Stimulated activated CD8-positive, alpha-beta memory T cell treated with anti-CD3 and anti-CD28 coated beads, Interleukin-7, amount 100 ng/mL, for 48 hours (primary cell): ENCODE results near the gene RAB31.
A peak's percentile ranks its signal among the peaks of the same experiment; 100 is the strongest.

Experiments used
- DNase-seq, 2 donors: peaks; one replicate each; pipeline ENCODE4 v3.0.0-alpha.2; 2020; ENCODE audit warnings: low read depth in 1 of 2; ENCODE audit errors: extremely low read depth in 1 of 2

Gene RAB31

DNA sequence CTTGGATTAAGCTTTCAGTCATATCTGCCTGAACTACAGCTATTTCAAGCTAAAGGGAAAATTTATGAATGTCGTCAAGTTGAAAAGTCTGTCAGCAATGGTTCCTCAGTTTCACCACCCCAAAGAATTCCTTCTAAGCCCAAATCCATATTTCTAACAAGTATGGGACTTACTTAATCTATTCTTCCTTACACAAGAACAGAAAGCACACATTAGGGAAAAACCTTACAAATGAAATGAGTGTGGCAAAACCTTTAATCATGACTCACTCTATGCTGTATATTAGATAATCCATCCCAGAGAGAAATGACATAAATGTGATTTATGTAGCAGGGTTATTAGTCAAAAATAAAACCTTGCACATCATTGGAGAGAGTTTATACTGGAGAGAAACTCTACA is 78.9 kb downstream of the RAB31 start:
- no peak for DNase-seq

GRCh38 chr18:9787712-9788111 is 79.6 kb downstream of the RAB31 start:
- no peak for DNase-seq

DNA sequence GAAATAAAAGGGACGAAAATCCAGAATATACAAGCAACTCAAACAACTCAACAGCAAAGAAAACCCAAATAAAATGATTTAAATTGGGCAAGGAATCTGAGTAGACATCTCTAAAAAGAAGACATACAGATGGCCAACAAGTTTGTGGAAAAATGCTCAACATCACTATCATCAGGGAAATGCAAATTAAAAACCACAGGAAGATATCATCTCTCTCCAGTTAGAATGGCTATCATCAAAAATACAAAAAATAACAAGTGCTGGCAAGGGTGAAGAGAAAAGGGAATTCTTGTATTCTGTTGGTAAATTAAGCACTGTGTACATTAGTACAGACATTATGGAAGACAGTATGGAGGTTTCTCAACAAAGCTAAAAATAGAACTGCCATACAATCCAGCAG is 80.0 kb downstream of the RAB31 start:
- no peak for DNase-seq

- DNase-seq: no peak
Measured at GRCh38 chr18:9788860-9789259, 80.8 kb downstream of the RAB31 start.

DNA sequence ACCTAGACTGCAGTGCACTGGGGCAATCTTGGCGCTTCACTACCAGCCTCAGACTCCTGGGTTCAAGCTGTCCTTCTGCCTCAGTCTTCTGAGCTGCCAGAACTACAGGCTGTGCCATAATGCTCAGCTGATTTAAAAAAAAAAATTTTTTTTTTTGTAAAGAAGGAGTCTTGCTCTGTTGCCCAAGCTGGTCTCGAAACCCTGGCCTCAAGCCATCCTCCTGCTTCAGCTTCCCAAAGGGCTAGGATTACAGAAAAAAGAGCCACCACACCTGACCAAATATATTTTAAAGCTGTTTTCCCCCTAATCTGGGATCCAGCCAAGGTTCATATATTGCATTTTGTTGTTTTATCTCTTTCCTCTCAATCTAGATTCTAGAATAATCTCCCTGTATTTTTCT is 82.2 kb downstream of the RAB31 start:
- no peak for DNase-seq

DNA sequence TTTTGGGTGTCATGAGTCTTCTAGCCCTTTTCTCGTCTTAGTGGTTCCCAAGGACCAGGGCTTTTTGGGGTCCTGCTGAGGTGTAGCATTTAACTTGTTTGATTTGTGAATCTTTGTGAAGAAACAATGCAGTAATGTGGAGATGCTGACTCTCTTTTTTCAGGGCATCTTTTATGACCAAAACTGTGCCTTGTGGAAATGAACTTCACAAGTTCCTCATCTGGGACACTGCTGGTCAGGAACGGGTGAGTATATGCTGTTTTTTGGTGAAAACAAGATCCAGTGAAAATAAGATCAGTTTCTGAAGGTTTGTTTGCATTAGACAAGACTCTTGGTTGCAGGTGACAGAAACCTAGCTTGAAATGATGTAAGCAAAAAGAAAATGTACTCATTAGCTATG is 83.9 kb downstream of the RAB31 start:
- no peak for DNase-seq

GRCh38 chr18:9792565-9793245 is 84.6 kb downstream of the RAB31 start:
- DNase-seq: peak in 1 of 2 donors; percentile 21

DNA sequence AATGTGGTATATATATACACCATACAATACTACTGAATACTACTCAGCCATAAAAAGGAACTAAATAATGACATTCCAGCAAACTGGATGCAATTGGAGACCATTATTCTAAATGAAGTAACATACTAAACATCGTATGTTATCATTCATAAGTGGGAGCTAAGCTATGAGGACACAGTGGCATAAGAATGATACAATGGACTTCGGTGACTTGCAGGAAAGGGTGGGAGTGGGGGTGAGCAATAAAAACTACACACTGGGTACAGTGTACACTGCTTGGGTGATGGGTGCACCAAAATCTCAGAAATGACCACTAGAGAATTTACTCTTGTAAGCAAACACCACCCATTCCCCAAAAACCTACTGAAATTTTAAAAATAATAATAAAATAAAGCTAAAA is 87.9 kb downstream of the RAB31 start:
- no peak for DNase-seq

DNA sequence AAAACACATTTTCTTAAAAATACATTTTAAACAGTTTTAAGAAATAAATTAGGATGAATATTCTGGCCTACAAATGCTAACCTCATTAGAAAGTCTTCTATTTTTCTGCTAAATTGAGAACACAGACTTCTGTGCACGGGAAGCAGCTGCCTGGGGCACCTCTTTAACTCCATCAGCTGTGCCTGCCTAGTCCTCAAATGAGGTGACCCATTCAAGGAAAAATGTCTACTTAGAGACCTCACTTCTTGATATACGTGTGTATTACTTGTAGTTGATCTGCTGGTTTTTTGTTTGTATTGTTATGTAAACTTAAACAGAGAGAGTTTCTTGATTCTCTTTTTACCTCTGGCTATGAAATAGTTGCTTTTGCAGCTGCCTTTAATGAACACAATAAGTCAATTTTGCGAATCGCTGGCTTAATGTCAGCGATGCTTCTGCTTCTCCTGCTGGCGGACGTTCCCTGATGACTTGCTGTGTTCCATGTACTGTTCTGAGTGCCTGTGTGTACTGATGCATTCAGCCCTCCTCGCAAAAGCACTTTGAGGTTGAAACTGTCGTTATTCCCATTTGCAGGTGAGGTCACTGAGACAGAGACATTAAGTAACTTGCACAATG is 88.9 kb downstream of the RAB31 start:
- no peak for DNase-seq

- DNase-seq: no peak
Measured at GRCh38 chr18:9802175-9803062, 94.3 kb downstream of the RAB31 start.

- no peak for DNase-seq
Measured at GRCh38 chr18:9803063-9803697, 95.1 kb downstream of the RAB31 start.

DNA sequence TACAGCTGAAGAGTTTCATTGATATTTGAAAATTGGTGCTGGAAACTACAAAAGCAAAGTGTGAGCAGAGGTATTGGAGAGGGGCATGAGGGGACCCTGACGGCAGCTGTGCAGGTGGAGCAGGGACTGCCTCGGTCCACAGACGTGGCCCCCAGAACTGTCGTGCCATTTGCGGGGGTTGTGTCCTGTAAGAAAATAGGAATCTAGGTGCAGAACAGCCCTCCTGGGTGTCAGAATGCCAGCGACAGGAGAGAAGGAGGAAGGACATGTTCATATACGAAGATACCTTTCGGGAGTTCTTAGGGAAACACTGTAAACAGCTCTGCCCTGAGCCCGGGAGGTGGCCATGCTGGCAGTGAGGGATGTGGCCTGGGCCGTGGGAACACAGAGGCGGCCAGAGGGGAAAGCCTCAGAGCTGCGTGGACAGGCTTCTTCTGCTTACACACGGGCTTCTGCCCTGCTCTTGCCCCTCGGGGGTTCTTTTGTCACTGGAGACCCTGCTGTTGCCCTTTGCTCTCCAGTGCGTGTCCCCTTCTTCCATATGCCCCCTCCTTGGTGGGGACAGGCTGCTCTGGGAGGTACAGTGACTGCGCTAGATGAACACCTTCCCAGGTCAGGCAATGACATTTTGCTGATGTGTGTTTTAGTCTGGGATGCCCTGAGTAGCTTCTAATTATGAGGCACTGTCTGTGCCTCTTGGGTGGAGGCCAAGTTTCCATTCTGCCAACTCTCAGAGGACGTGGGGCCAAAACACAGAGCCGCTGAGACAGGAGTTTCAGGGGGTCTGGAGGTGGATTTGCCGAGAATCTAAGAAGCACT is 95.8 kb downstream of the RAB31 start:
- DNase-seq: no peak

DNA sequence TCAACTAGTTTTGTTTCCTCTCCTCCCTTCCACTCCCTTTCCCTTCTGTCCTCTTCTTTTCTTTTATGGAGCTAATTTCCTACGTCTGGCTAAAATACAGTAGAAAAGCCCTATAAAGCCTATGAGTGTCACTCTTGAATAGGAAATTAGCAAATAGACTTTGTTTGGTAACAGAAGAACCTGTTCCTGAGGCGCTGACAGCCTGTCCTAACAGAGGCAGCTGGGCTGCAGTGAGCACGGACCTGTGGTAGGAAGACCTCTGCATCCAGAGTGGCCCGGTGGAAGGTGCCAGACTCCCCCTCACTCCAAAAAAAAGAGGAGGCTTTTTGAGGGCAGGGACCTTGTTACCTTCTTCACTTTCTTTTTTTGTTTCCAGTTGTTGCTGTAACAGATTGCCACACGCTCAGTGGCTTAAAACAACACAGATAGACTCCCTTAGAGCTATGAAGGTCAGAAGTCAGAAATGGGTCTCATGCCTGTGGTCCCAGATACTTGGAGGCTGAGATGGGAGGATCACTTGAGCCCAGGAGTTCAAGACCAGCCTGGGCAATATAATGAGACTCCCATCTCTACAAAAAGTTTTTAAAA is 96.5 kb downstream of the RAB31 start:
- no peak for DNase-seq

- no peak for DNase-seq
Measured at GRCh38 chr18:9806905-9807304, 98.8 kb downstream of the RAB31 start.

DNA sequence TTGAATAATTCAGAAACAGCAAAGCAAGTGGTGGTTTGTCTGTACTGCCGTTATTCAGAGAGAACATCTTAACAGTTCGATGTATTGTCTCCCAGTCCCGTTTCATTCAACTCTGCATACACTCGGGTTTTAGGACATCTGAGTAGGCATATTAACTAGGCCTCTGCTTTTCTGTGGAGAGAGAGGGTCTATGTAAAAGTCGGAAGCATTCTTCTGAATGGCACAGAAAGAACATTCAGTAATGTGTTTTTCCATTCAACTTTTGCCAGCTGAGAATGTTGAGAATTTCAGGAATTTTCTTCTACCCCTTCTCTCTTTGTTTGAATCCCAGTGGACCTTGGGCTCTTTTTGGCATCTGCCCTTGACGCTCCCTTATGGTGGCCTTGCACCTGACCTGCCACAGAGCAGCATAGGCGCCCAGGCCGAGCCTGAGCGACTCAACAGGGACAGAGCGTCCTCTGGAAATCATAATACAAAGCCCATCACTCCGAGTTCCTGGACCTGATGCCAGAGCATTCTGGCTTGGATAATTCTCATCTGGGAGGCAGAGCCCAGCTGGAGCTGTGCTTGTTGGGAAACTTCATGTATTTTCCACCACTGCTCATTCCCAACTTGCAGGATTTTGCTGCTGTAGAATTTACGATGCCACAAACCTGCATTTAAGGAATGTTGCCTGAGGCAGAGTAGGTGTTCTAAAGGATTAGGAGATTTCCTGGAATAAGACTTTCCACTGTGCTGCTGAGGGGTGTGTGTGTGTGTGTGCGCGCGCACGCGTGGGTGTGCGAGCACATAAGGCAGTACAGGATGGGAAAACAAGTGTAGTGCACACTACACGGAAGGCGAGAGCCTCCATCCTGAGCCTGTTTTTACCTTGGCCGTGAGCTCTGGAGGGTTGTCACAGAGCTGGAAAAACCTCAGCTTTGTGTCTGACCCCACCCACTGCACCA is 100.5 kb downstream of the RAB31 start:
- DNase-seq: no peak

GRCh38 chr18:9809697-9810096 is 101.6 kb downstream of the RAB31 start:
- no peak for DNase-seq

DNA sequence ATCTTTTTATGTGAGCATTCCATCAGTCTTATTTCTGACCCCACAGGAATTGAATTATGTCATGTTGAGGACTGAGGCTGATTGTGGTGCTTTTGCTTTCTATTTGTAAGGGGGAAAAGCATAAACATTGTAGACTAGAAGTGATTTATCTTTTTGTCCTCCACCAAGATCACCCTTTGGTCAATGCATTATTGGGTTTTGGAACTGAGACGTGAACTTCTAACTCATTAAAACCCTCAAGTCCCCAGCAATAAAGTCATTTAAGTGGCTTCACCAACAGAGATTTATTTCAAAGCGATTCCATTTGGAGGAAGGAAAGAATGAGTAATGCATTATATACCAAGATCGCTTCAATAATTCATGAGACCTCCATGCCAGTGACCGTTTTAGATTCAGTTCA is 102.2 kb downstream of the RAB31 start:
- no peak for DNase-seq

DNA sequence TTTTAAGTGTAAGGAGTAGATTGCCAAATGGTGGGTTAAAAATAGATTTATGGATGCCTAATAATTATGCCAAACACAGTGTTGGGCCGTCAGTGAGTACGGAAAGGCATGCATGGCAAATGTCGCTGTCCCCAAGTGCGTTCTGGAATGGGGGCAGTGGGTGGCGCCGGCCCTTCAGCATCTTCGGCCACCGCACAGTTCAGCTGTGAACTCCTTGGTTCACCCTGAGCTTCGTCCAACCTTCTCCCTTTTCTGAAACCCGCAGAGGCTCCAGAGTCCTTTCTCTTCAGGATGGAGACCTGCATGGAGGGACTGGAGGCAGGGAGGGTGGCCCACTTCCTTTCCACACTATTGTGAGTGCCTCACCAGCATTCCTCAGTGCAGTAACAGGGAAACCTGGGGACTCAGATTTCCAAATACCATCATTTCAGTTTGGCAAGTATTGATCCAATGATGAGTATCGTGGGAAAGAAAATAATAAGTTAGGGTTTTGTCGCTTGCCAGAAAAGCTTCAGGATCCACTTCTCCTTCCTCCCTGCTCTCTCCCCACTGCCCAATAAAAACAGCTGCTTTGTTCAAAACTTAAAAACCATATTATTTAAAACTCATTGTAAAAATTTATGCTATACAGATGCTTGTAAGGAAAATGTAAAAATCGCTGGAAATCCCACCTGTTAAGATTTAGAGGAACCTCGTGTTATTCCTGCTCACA is 103.0 kb downstream of the RAB31 start:
- DNase-seq: no peak
